Left ventricle myocardium inferior (tissue), 1 donor: ENCODE measurements around the gene QRICH1. TPM values are rescaled to one million over a fixed set of nuclear protein-coding genes. Genes with fewer than 3 reads are reported as not detected.
A peak's percentile ranks its signal among the peaks of the same experiment; 100 is the strongest.

Source experiments
- DNase-seq: peaks from one replicate; pipeline ENCODE4 v3.0.0-alpha.2; 2020
- H3K27ac ChIP-seq: fragments of 200-600 bp; replicated peaks from 2 replicates; pipeline ENCODE4 v1.8.0; 2021
- H3K27me3 ChIP-seq: fragments of 200-600 bp; 2 replicates; pipeline ENCODE4 v1.8.0; 2021; ENCODE audit warnings: low read depth
- H3K36me3 ChIP-seq: fragments of 200-600 bp; 2 replicates; pipeline ENCODE4 v1.8.0; 2021
- H3K4me1 ChIP-seq: fragments of 200-600 bp; 2 replicates; pipeline ENCODE4 v1.8.0; 2021
- H3K4me3 ChIP-seq: fragments of 200-600 bp; 2 replicates; pipeline ENCODE4 v1.8.0; 2021; ENCODE audit warnings: mild to moderate bottlenecking, moderate library complexity
- H3K9me3 ChIP-seq: fragments of 200-600 bp; replicated peaks from 2 replicates; pipeline ENCODE4 v1.8.0; 2021
- intact Hi-C: fragments of 100-400 bp; cut with micrococcal nuclease; formaldehyde crosslinking; loops from one replicate; pipeline ENCODE4 v1.11.0; 2022
- total RNA-seq: library from RNA; stranded (reverse); fragmentation: NEBNext Ultra II Directional; extraction: Animal tissue kit (Norgen Biotek cat#: 25700); gene quantifications from one replicate; pipeline ENCODE4 v1.2.1, GENCODE V29; 2021
- TF ChIP-seq, protein P1 (sequence below): fragments of 200-600 bp; IDR thresholded peaks from 2 replicates; pipeline ENCODE4 v1.8.0; 2021; ENCODE audit warnings: antibody characterized with exemption, mild to moderate bottlenecking, borderline replicate concordance
- donor health status: DM: no; HTN: yes; CAD: no; lungs with severe emphysema.

Gene QRICH1
- total RNA-seq, 1 donor from 2014 or later, result 58.8 TPM

- Histone ChIP-seq H3K27me3 (no peaks in the 10 kb centered on the region), H3K4me1 (peaks cover 65% of the 10 kb centered on the region), H3K9me3 (no peaks in the 10 kb centered on the region), H3K36me3 (peaks cover 37% of the 10 kb centered on the region), H3K4me3 (peak overlapping the region; percentile 88), H3K27ac (peak overlapping the region; percentile 74)
- TF ChIP-seq, protein P1, sequence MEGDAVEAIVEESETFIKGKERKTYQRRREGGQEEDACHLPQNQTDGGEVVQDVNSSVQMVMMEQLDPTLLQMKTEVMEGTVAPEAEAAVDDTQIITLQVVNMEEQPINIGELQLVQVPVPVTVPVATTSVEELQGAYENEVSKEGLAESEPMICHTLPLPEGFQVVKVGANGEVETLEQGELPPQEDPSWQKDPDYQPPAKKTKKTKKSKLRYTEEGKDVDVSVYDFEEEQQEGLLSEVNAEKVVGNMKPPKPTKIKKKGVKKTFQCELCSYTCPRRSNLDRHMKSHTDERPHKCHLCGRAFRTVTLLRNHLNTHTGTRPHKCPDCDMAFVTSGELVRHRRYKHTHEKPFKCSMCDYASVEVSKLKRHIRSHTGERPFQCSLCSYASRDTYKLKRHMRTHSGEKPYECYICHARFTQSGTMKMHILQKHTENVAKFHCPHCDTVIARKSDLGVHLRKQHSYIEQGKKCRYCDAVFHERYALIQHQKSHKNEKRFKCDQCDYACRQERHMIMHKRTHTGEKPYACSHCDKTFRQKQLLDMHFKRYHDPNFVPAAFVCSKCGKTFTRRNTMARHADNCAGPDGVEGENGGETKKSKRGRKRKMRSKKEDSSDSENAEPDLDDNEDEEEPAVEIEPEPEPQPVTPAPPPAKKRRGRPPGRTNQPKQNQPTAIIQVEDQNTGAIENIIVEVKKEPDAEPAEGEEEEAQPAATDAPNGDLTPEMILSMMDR, result no peak
- DNase-seq, result no peak
- intact Hi-C loops, result no loop called here
Observed at GRCh38 chr3:49018707-49019006, 75.2 kb downstream of the QRICH1 start.

DNA sequence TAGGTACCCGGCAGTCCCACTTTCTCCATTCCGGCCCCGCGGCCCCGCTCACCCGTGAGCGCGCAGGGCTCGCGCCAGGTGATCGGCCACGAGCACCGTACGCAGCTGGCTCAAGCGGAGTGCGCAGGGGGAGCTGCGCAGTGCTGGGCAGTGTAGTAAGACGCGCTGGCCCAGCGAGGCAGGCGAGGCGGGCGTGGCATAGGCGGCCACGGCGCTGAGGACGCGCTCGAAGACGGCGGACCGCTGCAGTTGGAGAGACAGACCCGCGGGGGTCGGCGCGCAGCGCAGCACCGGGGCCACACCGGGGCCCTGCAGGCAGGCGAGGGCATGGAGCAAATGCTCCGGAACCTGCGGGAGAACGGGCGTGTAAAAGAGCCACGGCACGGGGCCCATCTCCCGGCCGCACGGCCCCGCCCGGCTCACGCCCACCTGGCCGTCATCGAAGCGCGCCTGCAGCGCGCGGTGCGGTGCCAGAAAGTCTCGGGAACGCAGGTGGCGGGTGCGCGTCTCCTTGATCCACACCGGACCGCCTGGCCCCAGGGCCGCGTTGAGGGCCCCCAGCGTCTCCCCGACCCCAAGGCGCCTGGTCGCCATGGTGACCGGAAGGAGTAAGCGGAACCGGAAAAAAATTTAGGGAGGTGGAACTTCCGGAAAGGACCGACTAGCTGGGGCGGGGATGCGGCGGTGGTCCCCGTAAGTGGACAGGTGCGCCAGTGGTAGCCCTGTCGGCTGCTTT is 75.7 kb downstream of the QRICH1 start, which contains the start of gene DALRD3:
TSS of gene DALRD3 (minus strand) at position 610 of the 736 bp plus-strand sequence. CDS start at position 594, 16 bp downstream.
- peaks cover 65% of the 10 kb centered on the region for H3K4me1 ChIP-seq

GRCh38 chr3:49017229-49017970 is 76.5 kb downstream of the QRICH1 start:
- H3K4me1 ChIP-seq, result peaks cover 65% of the 10 kb centered on the region

More for the DNA sequence above, 75.7 kb downstream of the QRICH1 start, which contains the start of gene DALRD3:
- TF ChIP-seq, protein P1, result no peak
- intact Hi-C loops, result no loop called here
- H3K36me3 ChIP-seq, result peaks cover 35% of the 10 kb centered on the region
- peak within 1 kb of the TSS; percentile 74 for H3K27ac ChIP-seq
- no peaks in the 10 kb centered on the region for H3K27me3 ChIP-seq
- H3K4me3 ChIP-seq, result peak within 1 kb of the TSS; percentile 88
- peak; percentile 61 for DNase-seq
- H3K9me3 ChIP-seq, result no peaks in the 10 kb centered on the region

DNA sequence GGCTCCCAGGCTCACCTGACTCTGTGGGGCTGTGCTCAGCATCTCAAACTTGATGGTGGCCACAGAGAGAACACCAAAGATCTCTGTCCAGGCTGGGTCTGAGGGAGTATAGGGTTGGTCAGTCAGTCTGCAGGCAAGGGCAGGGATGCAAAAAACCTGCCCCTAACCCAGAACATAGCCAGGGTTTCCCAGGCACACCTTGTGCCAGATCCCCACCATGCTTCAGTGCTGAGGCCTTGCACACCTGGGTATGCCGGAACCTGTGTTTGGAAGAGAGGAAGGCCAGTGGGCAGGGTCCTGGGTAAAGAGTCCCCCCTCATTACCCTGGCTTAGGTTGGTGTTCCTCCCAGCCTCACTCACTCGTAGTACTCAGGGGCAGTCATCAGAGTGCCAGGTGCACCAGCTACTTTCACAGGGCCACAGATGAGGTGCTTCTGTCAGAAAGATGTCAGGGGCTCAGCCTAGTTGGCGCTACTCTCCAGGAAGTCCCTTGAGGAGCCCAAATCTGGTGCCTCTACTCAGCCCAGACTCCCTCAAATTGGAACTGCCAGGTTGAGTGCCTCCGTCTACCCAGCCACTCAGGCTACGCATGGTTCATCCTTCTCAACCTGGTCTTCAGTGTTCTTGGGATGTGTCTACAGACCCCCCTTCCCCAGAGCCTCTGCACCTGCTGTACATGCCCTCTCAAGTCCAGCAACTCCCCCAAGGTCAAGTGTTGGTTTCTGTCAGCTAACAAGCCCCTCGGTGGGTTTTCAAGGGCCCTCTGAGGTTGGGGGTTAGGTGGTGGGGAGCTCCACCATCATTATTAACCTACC is 77.2 kb downstream of the QRICH1 start:
- H3K36me3 ChIP-seq, result peaks cover 45% of the 10 kb centered on the region
- no peak for DNase-seq
- intact Hi-C loops, result no loop called here
- H3K4me3 ChIP-seq, result no peak overlapping the region
- H3K4me1 ChIP-seq, result peaks cover 68% of the 10 kb centered on the region
- no peaks in the 10 kb centered on the region for H3K9me3 ChIP-seq
- TF ChIP-seq, protein P1, result no peak
- no peaks in the 10 kb centered on the region for H3K27me3 ChIP-seq
- no peak overlapping the region for H3K27ac ChIP-seq

More at GRCh38 chr3:49017229-49017970, 76.5 kb downstream of the QRICH1 start:
- Histone ChIP-seq H3K27ac (peak overlapping the region; percentile 74), H3K36me3 (peaks cover 37% of the 10 kb centered on the region), H3K4me3 (peak overlapping the region; percentile 88), H3K27me3 (no peaks in the 10 kb centered on the region), H3K9me3 (no peaks in the 10 kb centered on the region)
- DNase-seq, result no peak
- TF ChIP-seq, protein P1, result no peak
- intact Hi-C loops, result no loop called here

DNA sequence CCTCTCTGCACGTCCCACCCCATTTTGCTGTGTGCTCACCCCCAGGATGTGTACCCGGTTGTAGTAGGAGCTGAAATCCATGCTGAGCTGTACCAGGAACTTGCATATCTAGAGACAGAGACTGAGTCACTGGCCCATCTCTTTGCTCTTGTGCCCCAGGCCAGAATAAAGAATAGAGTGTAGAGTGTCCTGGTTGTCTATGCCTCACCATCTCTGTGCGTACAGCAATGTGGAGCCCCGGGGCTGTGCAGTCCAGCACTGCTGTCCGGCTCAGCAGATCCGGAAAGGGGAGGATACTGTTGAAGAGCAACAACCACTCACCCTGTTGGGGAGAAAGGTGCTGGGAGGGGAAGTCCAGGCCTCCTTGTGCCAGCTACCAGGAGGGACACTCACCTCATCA is 78.1 kb downstream of the QRICH1 start:
- intact Hi-C loops, result no loop called here
- peaks cover 48% of the 10 kb centered on the region for H3K36me3 ChIP-seq
- no peak for DNase-seq
- TF ChIP-seq, protein P1, result no peak
- H3K4me3 ChIP-seq, result no peak overlapping the region
- H3K27me3 ChIP-seq, result no peaks in the 10 kb centered on the region
- H3K4me1 ChIP-seq, result peaks cover 67% of the 10 kb centered on the region
- no peaks in the 10 kb centered on the region for H3K9me3 ChIP-seq
- no peak overlapping the region for H3K27ac ChIP-seq
